Effector memory CD8-positive, alpha-beta T cell (primary cell): ENCODE measurements around the gene SECTM1.

Experiments used
- ATAC-seq: fragments of 150-1000 bp; cut with Tn5 transposase; replicated peaks from 2 replicates; pipeline ENCODE4 v1.10.0; 2021; ENCODE audit warnings: mild to moderate bottlenecking, moderate library complexity
- DNase-seq, 3 experiments: peaks; one replicate each; pipeline ENCODE4 v3.0.0; 2021
- H3K27ac Mint-ChIP-seq, 2 donors: one replicate each; pipeline ENCODE4 v1.8.0; 2022; ENCODE audit warnings: mild to moderate bottlenecking in 2 of 2, mixed read lengths in 2 of 2, moderate library complexity in 2 of 2
- H3K27me3 Mint-ChIP-seq, 2 donors: one replicate each; pipeline ENCODE4 v1.8.0; 2022; ENCODE audit warnings: mixed read lengths in 2 of 2
- H3K36me3 Mint-ChIP-seq: one replicate; pipeline ENCODE4 v1.8.0; 2022; ENCODE audit warnings: mild to moderate bottlenecking, moderate library complexity, mixed read lengths; ENCODE audit not compliant: insufficient read depth
- H3K4me1 Mint-ChIP-seq, 2 donors: one replicate each; pipeline ENCODE4 v1.8.0; 2022; ENCODE audit warnings: low read depth in 2 of 2, mixed read lengths in 2 of 2
- H3K4me3 Mint-ChIP-seq, 2 donors: one replicate each; pipeline ENCODE4 v1.8.0; 2022; ENCODE audit warnings: mild to moderate bottlenecking in 2 of 2, mixed read lengths in 2 of 2, moderate library complexity in 2 of 2
- H3K9me3 Mint-ChIP-seq, 2 donors: one replicate each; pipeline ENCODE4 v1.8.0; 2022; ENCODE audit warnings: mixed read lengths in 2 of 2

SECTM1 gene

GRCh38 chr17:82314727-82315605, 18.6 kb downstream of the SECTM1 start:
- ATAC-seq: no peak
- Mint-ChIP-seq H3K27me3 (no peaks in the 10 kb centered on the region), H3K4me3 (peak overlapping the region; percentile 29 to 91), H3K9me3 (no peaks in the 10 kb centered on the region), H3K36me3 (peaks cover 26% of the 10 kb centered on the region), H3K4me1 (peaks cover 12 to 20% of the 10 kb centered on the region in 2 donors), H3K27ac (no peak overlapping the region)
- DNase-seq: no peak

GRCh38 chr17:82314012-82314726, 19.4 kb downstream of the SECTM1 start:
- Mint-ChIP-seq H3K9me3 (no peaks in the 10 kb centered on the region), H3K27me3 (no peaks in the 10 kb centered on the region), H3K4me1 (peaks cover 12 to 22% of the 10 kb centered on the region in 2 donors), H3K4me3 (peak overlapping the region; percentile 27 to 67), H3K36me3 (peaks cover 24% of the 10 kb centered on the region), H3K27ac (peak overlapping the region in 1 of 2 donors; percentile 77)
- ATAC-seq (no peak), DNase-seq (no peak)

GRCh38 chr17:82313195-82314011, 20.2 kb downstream of the SECTM1 start:
- no peaks in the 10 kb centered on the region for H3K9me3 Mint-ChIP-seq
- H3K4me3 Mint-ChIP-seq: peak overlapping the region; percentile 27 to 67
- ATAC-seq (no peak), DNase-seq (no peak)
- H3K27ac Mint-ChIP-seq: peak overlapping the region; percentile 35 to 77
- peaks cover 12 to 22% of the 10 kb centered on the region in 2 donors for H3K4me1 Mint-ChIP-seq
- H3K27me3 Mint-ChIP-seq: no peaks in the 10 kb centered on the region
- H3K36me3 Mint-ChIP-seq: peaks cover 24% of the 10 kb centered on the region

GRCh38 chr17:82311971-82312370, 21.6 kb downstream of the SECTM1 start:
- Mint-ChIP-seq H3K27me3 (no peaks in the 10 kb centered on the region), H3K27ac (no peak overlapping the region), H3K4me3 (no peak overlapping the region), H3K4me1 (peaks cover 9 to 19% of the 10 kb centered on the region in 2 donors), H3K9me3 (no peaks in the 10 kb centered on the region), H3K36me3 (peaks cover 20% of the 10 kb centered on the region)
- DNase-seq: no peak
- no peak for ATAC-seq

GRCh38 chr17:82310877-82311276, 22.7 kb downstream of the SECTM1 start:
- DNase-seq (no peak), ATAC-seq (no peak)
- Mint-ChIP-seq H3K9me3 (no peaks in the 10 kb centered on the region), H3K27ac (no peak overlapping the region), H3K27me3 (no peaks in the 10 kb centered on the region), H3K4me3 (peak overlapping the region in 1 of 2 donors; percentile 25), H3K4me1 (peaks cover 14 to 17% of the 10 kb centered on the region in 2 donors), H3K36me3 (peaks cover 16% of the 10 kb centered on the region)

- Mint-ChIP-seq H3K4me1 (peaks cover 9 to 19% of the 10 kb centered on the region in 2 donors), H3K4me3 (no peak overlapping the region), H3K27ac (no peak overlapping the region), H3K9me3 (no peaks in the 10 kb centered on the region), H3K36me3 (peaks cover 16% of the 10 kb centered on the region), H3K27me3 (no peaks in the 10 kb centered on the region)
- ATAC-seq: no peak
- no peak for DNase-seq
Measured at GRCh38 chr17:82309656-82310570, 23.7 kb downstream of the SECTM1 start.

- Mint-ChIP-seq H3K27ac (peak overlapping the region; percentile 60 to 67), H3K27me3 (no peaks in the 10 kb centered on the region), H3K4me3 (peak overlapping the region; percentile 24 to 50), H3K36me3 (peaks cover 7% of the 10 kb centered on the region), H3K9me3 (no peaks in the 10 kb centered on the region), H3K4me1 (peaks cover 32 to 45% of the 10 kb centered on the region in 2 donors)
- no peak for DNase-seq
- ATAC-seq: no peak
Measured at GRCh38 chr17:82305727-82306300, 27.8 kb downstream of the SECTM1 start.

- peaks cover 37 to 50% of the 10 kb centered on the region in 2 donors for H3K4me1 Mint-ChIP-seq
- H3K4me3 Mint-ChIP-seq: peak overlapping the region; percentile 45 to 50
- no peaks in the 10 kb centered on the region for H3K9me3 Mint-ChIP-seq
- ATAC-seq (no peak), DNase-seq (no peak)
- peak overlapping the region in 1 of 2 donors; percentile 74 for H3K27ac Mint-ChIP-seq
- H3K27me3 Mint-ChIP-seq: no peaks in the 10 kb centered on the region
- peaks cover 7% of the 10 kb centered on the region for H3K36me3 Mint-ChIP-seq
Measured at GRCh38 chr17:82304826-82305726, 28.5 kb downstream of the SECTM1 start.

- Mint-ChIP-seq H3K36me3 (peaks cover 15% of the 10 kb centered on the region), H3K4me3 (peak overlapping the region; percentile 91 to 92), H3K27ac (peak overlapping the region; percentile 90 to 100), H3K4me1 (peaks cover 43 to 53% of the 10 kb centered on the region in 2 donors), H3K9me3 (no peaks in the 10 kb centered on the region), H3K27me3 (no peaks in the 10 kb centered on the region)
- no peak for ATAC-seq
- DNase-seq: no peak
Measured at GRCh38 chr17:82303944-82304808, 29.4 kb downstream of the SECTM1 start.

GRCh38 chr17:82302991-82303943, 30.3 kb downstream of the SECTM1 start:
- no peaks in the 10 kb centered on the region for H3K9me3 Mint-ChIP-seq
- H3K4me1 Mint-ChIP-seq: peaks cover 47 to 61% of the 10 kb centered on the region in 2 donors
- peak overlapping the region; percentile 90 to 100 for H3K27ac Mint-ChIP-seq
- DNase-seq (no peak), ATAC-seq (peak; percentile 63)
- peaks cover 23% of the 10 kb centered on the region for H3K36me3 Mint-ChIP-seq
- peak overlapping the region; percentile 91 to 92 for H3K4me3 Mint-ChIP-seq
- no peaks in the 10 kb centered on the region for H3K27me3 Mint-ChIP-seq
